ENCODE results near the gene KIFC1.

The KIFC1 gene

DNA sequence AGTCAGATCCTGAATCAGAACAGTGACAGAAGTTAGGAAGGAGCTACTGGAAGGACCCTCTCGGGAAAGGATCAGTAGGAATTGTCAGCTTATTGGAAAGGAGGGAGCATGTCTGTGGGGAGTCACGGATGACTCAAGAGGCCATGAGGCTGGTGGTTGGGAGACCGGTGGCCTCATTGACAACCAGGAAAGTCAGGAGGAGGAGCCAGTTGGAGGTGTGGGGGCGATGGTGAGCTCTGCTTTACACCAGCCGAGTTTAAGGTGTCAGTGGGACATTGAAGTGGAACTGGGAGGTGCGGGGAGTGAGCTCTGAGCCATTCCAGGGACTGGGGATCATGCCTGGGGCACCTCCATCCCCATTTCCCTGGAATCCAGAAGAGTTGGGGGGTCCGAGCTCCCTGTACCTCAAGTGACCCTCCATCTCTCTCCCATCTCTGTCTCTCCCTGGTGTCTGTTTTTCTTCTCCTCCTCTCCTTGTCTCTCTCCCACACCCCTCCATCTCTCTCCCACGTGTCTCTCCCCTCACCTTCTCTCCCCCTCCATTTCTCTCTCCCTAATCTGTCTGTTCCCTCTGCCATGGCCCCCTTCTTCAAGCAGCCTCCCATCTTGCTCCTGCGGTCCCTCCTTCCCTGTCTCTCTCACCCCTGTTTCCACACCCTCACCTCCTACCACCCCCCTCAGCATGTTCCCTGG, 48.5 kb downstream of the KIFC1 start:
- FAIRE-seq (no peak), DNase-seq (ENCODE audit: low spot score) (no peak)

DNA sequence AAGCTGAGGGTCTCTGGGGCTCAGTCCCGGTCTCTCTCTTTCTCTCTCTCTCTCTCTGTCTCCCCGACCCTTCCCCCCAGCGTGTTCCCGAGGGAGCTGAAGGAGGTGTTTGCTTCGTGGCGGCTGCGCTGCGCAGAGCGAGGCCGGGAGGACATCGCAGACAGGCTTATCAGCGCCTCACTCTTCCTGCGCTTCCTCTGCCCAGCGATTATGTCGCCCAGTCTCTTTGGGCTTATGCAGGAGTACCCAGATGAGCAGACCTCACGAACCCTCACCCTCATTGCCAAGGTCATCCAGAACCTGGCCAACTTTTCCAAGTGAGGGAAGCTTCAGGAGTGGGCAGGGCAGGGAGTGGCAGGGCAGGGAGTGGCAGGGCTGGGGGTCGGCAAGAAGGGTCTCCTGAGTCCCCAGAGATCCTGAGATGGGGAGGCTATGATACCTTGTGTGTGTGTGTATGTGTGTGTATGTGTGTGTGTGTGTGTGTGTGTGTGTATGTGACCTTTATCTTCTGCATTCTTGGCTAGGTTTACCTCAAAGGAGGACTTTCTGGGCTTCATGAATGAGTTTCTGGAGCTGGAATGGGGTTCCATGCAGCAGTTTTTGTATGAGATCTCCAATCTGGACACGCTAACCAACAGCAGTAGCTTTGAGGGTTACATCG, 49.2 kb downstream of the KIFC1 start:
- FAIRE-seq, result no peak
- DNase-seq (ENCODE audit: low spot score), result no peak

- no peak for FAIRE-seq
- DNase-seq (ENCODE audit: low spot score), result no peak
Observed at GRCh38 chr6:33441457-33441856, 49.8 kb downstream of the KIFC1 start.

GRCh38 chr6:33442283-33442682, 50.7 kb downstream of the KIFC1 start:
- FAIRE-seq, result no peak
- DNase-seq (ENCODE audit: low spot score), result no peak

GRCh38 chr6:33443025-33443424, 51.4 kb downstream of the KIFC1 start:
- FAIRE-seq (no peak), DNase-seq (ENCODE audit: low spot score) (no peak)

DNA sequence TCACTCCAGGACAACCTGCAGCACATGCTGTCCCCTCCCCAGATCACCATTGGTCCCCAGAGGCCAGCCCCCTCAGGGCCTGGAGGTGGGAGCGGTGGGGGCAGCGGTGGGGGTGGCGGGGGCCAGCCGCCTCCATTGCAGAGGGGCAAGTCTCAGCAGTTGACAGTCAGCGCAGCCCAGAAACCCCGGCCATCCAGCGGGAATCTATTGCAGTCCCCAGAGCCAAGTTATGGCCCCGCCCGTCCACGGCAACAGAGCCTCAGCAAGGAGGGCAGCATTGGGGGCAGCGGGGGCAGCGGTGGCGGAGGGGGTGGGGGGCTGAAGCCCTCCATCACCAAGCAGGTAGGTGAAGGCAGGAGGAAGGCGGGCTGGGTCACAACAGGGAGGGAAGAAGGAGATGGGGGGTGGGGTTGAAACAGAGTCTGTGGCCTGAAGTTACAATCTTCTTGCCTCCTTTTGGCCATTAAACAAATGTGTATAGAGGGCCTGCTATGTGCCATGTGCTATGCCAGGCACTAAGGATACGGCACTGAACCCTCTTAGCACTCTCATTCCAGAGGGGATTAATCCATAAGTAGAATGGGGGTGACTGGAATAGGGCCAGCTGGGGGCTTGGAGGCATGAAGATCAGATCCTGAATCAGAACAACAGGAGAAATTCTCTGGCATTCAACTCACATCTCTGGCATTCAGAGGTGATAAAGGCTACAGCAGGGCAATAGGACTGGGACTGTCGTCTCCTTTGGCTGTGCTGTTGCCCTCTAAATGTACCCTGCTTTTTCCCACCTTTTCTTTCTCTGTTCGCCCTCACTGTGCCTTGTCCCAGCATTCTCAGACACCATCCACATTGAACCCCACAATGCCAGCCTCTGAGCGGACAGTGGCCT, 52.2 kb downstream of the KIFC1 start:
- FAIRE-seq, result no peak
- no peak for DNase-seq (ENCODE audit: low spot score)

GRCh38 chr6:33445119-33445603, 53.5 kb downstream of the KIFC1 start:
- FAIRE-seq (no peak), DNase-seq (ENCODE audit: low spot score) (no peak)

DNA sequence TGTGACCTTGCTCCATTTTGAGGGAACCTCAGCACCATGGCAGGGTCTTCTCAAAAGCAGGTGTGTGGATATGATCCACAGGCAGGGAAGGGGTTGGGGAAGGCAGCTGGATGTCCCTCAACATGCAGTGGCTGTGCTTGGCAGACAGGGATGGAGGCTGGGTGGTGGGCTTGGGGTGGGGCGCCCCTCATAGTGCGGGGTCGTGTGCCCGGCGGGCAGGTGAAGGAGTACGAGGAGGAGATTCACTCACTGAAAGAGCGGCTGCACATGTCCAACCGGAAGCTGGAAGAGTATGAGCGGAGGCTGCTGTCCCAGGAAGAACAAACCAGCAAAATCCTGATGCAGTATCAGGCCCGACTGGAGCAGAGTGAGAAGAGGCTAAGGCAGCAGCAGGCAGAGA, 54.7 kb downstream of the KIFC1 start:
- no peak for FAIRE-seq
- no peak for DNase-seq (ENCODE audit: low spot score)

DNA sequence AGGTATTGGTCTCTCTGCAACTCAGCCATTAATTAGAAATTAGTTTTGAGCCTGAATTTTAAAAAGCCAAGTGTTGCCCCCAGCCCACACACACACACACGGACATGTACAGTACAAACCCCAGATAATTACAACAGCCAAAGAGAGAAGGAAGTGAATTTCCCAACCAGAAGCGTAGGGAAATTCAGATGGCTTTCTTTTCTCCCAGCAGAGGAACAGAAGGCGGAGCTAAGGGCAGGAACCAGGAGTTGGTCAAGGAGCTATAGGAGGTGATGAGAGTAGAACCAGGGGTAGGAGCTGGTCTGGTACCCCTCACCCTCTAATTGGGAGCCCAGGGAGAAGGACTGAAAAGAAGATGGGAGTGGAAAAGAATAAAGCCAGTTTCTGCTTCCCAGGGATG, 58.8 kb downstream of the KIFC1 start:
- FAIRE-seq (no peak), DNase-seq (ENCODE audit: low spot score) (no peak)

GRCh38 chr6:33451606-33452005, 60.0 kb downstream of the KIFC1 start:
- no peak for DNase-seq (ENCODE audit: low spot score)
- FAIRE-seq, result no peak

DNA sequence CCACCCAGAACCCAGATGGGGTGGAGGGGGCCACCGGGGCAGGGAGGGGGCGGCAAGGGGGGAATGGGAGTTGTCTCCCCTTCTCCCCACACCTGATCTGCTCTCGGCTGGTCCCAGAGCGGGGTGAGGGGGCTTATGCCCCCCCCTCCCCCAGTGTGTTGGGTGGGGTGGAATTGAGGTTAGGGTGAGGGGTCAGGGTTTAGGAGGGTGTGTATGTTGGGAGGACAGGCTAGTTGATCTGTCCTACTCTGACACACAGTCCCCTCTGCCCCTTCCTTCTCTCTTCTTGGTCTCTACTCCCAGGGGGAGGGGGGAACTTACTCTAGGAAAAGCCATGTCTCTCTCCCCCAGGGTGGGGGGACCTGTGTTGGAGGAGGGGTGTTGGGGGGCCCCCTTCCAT, 60.9 kb downstream of the KIFC1 start:
- FAIRE-seq (no peak), DNase-seq (ENCODE audit: low spot score) (no peak)

DNA sequence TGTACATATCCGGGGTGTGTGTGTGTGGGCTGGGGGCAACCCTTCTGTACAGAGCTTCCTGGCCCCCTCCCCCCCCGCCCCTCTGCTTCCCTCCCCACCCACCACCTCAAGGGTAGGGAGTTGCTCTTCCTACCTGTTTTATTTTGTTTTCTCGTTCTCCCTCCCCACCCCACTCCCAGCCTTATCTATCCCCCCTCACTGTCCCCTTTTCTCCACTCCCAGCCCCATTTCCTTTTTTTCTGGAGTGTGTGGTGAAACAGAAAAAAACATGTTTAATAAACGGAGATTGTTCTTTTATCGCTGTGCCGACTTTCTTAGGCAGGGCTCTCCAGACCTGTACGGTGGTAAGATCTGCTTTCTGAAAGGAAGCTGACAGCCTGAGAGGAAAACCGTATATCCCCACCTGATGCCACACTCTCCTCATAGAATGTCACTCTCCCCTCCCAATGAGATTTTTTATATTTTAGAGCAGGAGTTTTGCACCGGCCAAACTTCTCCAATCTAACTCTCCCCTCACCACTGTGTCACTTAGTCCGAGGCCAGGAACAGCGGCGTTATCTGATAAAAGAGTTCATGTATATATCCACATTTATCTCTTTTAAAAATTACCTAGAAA, 61.9 kb downstream of the KIFC1 start:
- DNase-seq (ENCODE audit: low spot score), result no peak
- no peak for FAIRE-seq

GRCh38 chr6:33454009-33454946, 62.7 kb downstream of the KIFC1 start, which contains the start of gene ZBTB9:
Gene ZBTB9, plus strand, starts transcription at chr6:33454576. Its CDS starts 525 bp downstream, at chr6:33455101.
- peak; percentile 97 for FAIRE-seq
- peak; percentile 99 for DNase-seq (ENCODE audit: low spot score)

DNA sequence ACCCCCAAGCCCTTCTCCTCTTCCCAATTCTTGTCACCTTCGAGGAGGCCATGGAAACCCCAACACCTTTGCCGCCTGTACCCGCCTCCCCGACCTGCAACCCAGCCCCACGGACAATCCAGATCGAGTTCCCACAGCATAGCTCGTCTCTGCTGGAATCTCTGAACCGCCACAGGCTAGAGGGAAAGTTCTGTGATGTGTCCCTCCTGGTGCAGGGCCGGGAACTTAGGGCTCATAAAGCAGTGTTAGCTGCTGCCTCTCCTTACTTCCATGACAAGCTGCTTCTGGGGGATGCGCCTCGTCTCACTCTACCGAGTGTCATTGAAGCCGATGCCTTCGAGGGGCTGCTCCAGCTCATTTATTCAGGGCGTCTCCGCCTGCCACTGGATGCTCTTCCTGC, 63.4 kb downstream of the KIFC1 start:
- DNase-seq (ENCODE audit: low spot score), result no peak
- no peak for FAIRE-seq

DNA sequence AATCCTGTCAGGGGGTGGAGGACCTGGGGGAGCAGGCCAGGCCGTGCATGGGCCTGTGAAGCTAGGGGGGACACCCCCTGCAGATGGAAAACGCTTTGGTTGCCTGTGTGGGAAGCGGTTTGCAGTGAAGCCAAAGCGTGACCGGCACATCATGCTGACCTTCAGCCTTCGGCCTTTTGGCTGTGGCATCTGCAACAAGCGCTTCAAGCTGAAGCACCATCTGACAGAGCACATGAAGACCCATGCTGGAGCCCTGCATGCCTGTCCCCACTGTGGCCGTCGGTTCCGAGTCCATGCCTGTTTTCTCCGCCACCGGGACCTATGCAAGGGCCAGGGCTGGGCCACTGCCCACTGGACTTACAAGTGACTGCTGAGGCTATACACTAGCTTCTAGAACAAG, 64.5 kb downstream of the KIFC1 start:
- DNase-seq (ENCODE audit: low spot score), result no peak
- no peak for FAIRE-seq

- DNase-seq (ENCODE audit: low spot score), result no peak
- FAIRE-seq, result no peak
Observed at GRCh38 chr6:33458676-33459075, 67.1 kb downstream of the KIFC1 start.

GRCh38 chr6:33459226-33459625, 67.6 kb downstream of the KIFC1 start:
- FAIRE-seq, result no peak
- DNase-seq (ENCODE audit: low spot score), result no peak
